ENCODE data around the gene DHODH.
"Not testable (repeated sequence)": the region's sequence is repeated elsewhere in the genome, so short reads cannot be mapped to it uniquely, and the experiment has no call there.

DHODH gene

GRCh38 chr16:72051818-72052217, 43.3 kb downstream of the DHODH start:
- DNase-seq (ENCODE audit: low read depth), result no peak
- no peak for TF ChIP-seq CTCF (IDR thresholded peaks at IDR 0.05; ENCODE audit: low read depth, low read length, missing control alignments)

GRCh38 chr16:72054254-72054847, 45.8 kb downstream of the DHODH start, which contains the start of gene HP:
Gene HP (plus strand): TSS chr16:72054505. CDS start chr16:72054653, 148 bp downstream.
- H3K4me3 ChIP-seq (ENCODE audit: low read depth, low read length); DNase-seq (ENCODE audit: low read depth): not testable (repeated sequence)

More at GRCh38 chr16:72051818-72052217, 43.3 kb downstream of the DHODH start:
- no peak overlapping the region for H3K4me3 ChIP-seq (ENCODE audit: low read depth, low read length)

GRCh38 chr16:72055911-72056310, 47.4 kb downstream of the DHODH start:
- TF ChIP-seq CTCF (IDR thresholded peaks at IDR 0.05; ENCODE audit: low read depth, low read length, missing control alignments), result no peak
- no peak for DNase-seq (ENCODE audit: low read depth)
- H3K4me3 ChIP-seq (ENCODE audit: low read depth, low read length), result no peak overlapping the region

DNA sequence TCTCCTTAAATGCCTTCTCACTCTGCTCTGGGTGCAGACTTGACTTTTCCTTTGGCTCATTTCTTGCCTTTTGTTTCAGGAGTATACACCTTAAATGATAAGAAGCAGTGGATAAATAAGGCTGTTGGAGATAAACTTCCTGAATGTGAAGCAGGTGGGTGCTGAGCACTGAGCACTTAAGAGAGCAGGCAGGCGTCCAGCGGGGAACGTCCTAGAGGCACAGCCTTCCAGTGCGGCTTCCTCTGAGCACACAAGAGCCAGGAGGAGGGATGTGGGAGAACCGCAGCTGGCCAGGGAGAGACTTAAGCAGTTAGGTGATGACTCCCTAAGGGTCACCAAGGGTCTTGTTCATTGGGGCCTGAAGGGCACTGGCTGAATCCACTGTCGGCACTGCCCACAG, 48.8 kb downstream of the DHODH start:
- DNase-seq (ENCODE audit: low read depth); H3K4me3 ChIP-seq (ENCODE audit: low read depth, low read length): not testable (repeated sequence)

- not testable (repeated sequence) for DNase-seq (ENCODE audit: low read depth); H3K4me3 ChIP-seq (ENCODE audit: low read depth, low read length)
These were observed 50.5 kb downstream of the DHODH start for GRCh38 chr16:72059060-72059459.

- no peak overlapping the region for H3K4me3 ChIP-seq (ENCODE audit: low read depth, low read length)
- no peak for DNase-seq (ENCODE audit: low read depth)
- no peak for TF ChIP-seq CTCF (IDR thresholded peaks at IDR 0.05; ENCODE audit: low read depth, low read length, missing control alignments)
These were observed 51.9 kb downstream of the DHODH start for GRCh38 chr16:72060405-72060804.

- no peak for TF ChIP-seq CTCF (IDR thresholded peaks at IDR 0.05; ENCODE audit: low read depth, low read length, missing control alignments)
- no peak for DNase-seq (ENCODE audit: low read depth)
- H3K4me3 ChIP-seq (ENCODE audit: low read depth, low read length), result no peak overlapping the region
These were observed 53.0 kb downstream of the DHODH start for GRCh38 chr16:72061564-72061963.

DNA sequence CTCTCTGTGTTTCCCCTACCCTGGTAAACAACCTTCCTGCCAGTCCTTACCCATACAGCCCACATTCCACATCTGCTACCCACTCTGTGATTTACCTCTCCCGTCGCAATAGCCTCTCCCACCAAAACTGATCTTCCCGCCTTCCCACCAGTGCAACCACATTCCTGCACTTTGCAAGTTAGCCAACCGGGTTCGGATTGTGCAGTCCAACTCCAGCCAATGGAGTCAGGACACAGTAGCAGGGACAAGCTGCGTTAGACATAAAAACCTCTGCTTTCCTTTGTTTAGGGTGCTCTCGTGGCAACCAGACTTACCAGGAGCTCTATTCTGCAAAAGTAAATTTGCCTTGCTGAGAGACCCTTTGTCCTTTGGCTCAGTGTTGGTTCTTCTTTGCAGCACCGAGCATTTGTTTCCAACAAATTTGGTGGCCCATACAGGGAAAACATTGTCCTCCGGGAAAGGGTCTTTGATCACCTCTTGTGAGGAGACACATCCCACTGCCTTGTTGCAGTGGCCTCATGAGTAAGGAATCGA, 55.9 kb downstream of the DHODH start:
- no peak for DNase-seq (ENCODE audit: low read depth)
- H3K4me3 ChIP-seq (ENCODE audit: low read depth, low read length), result no peak overlapping the region

More for the DNA sequence above, 55.9 kb downstream of the DHODH start:
- TF ChIP-seq CTCF (IDR thresholded peaks at IDR 0.05; ENCODE audit: low read depth, low read length, missing control alignments), result no peak

Measured in GM12864 (cell line).